ENCODE measurements around the gene PTPRN2. TPM values are rescaled to one million over a fixed set of nuclear protein-coding genes. Genes with fewer than 3 reads are reported as not detected.

Gene PTPRN2
- total RNA-seq, 1 experiment from 2014 or later, result 2.1 TPM

- no peaks in the 10 kb centered on the region for H4K20me1 ChIP-seq (ENCODE audit: insufficient read depth)
- no peak overlapping the region for H3K27ac ChIP-seq (ENCODE audit: low read depth, low read length)
- no peaks in the 10 kb centered on the region for H3K9me2 ChIP-seq (ENCODE audit: insufficient read depth)
- H3K4me3 ChIP-seq (replicated peaks in 1 of 2; ENCODE audit: low read depth in 1 of 2, low read length in 2 of 2), result no peak overlapping the region
- H3K79me2 ChIP-seq (ENCODE audit: insufficient read depth, low read length), result no peaks in the 10 kb centered on the region
- TF ChIP-seq RAD21 (IDR thresholded peaks at IDR 0.05; ENCODE audit: low read depth) (no peak), REST (IDR thresholded peaks at IDR 0.05; ENCODE audit: low read depth) (no peak), SP1 (IDR thresholded peaks at IDR 0.05; ENCODE audit: low read depth) (no peak), EZH2 (IDR thresholded peaks at IDR 0.05) (no peak), ATF3 (IDR thresholded peaks at IDR 0.05) (no peak), POLR2A (IDR thresholded peaks at IDR 0.05; ENCODE audit: borderline replicate concordance, extremely low read depth, insufficient read depth, insufficient read length) (no peak), ELF1 (IDR thresholded peaks at IDR 0.05; ENCODE audit: borderline replicate concordance, low read depth) (no peak)
- H3K4me1 ChIP-seq (ENCODE audit: control insufficient read depth in 1 of 2, insufficient read depth in 2 of 2, low read length in 2 of 2), result no peaks in the 10 kb centered on the region
- no peak overlapping the region for H3K4me2 ChIP-seq (ENCODE audit: low read length)
- intact Hi-C loops (cut with micrococcal nuclease), result no loop called here
- H3K9me3 ChIP-seq (ENCODE audit: control insufficient read depth in 1 of 2, insufficient read depth in 1 of 2, low read depth in 1 of 2, low read length in 2 of 2), result no peaks in the 10 kb centered on the region
- no peaks in the 10 kb centered on the region for H3K27me3 ChIP-seq (ENCODE audit: insufficient read depth, low read length)
- ChIA-PET CTCF (no interaction called here), RAD21 (ENCODE audit: low non-redundant PET in 1 of 2, low total read pairs in 2 of 2, uncharacterized antibody in 2 of 2, unreplicated experiment in 2 of 2) (no interaction called here), POLR2A (no interaction called here)
- no TSS peak for BruUV-seq (replicated peaks)
- DNase-seq (ENCODE audit: low read depth, low spot score), result no peak
- no peak for ATAC-seq
- H3K9ac ChIP-seq (ENCODE audit: low read length), result no peak overlapping the region
- H3K36me3 ChIP-seq (ENCODE audit: control insufficient read depth in 1 of 2, insufficient read depth in 2 of 2, low read length in 2 of 2), result no peaks in the 10 kb centered on the region
- no peak overlapping the region for H2AFZ ChIP-seq (ENCODE audit: low read depth, low read length, poor library complexity, severe bottlenecking)
These were observed 1040.5 kb downstream of the PTPRN2 start for GRCh38 chr7:157547102-157547501.

GRCh38 chr7:157545681-157546060, 1042.0 kb downstream of the PTPRN2 start:
- Histone ChIP-seq H3K27ac (ENCODE audit: low read depth, low read length) (no peak overlapping the region), H2AFZ (ENCODE audit: low read depth, low read length, poor library complexity, severe bottlenecking) (no peak overlapping the region), H3K27me3 (ENCODE audit: insufficient read depth, low read length) (no peaks in the 10 kb centered on the region), H3K79me2 (ENCODE audit: insufficient read depth, low read length) (no peaks in the 10 kb centered on the region), H3K36me3 (ENCODE audit: control insufficient read depth in 1 of 2, insufficient read depth in 2 of 2, low read length in 2 of 2) (no peaks in the 10 kb centered on the region), H3K9me2 (ENCODE audit: insufficient read depth) (no peaks in the 10 kb centered on the region), H3K9ac (ENCODE audit: low read length) (no peak overlapping the region), H3K4me3 (replicated peaks in 1 of 2; ENCODE audit: low read depth in 1 of 2, low read length in 2 of 2) (no peak overlapping the region), H3K4me2 (ENCODE audit: low read length) (no peak overlapping the region), H3K4me1 (ENCODE audit: control insufficient read depth in 1 of 2, insufficient read depth in 2 of 2, low read length in 2 of 2) (no peaks in the 10 kb centered on the region), H3K9me3 (ENCODE audit: control insufficient read depth in 1 of 2, insufficient read depth in 1 of 2, low read depth in 1 of 2, low read length in 2 of 2) (no peaks in the 10 kb centered on the region), H4K20me1 (ENCODE audit: insufficient read depth) (no peaks in the 10 kb centered on the region)
- BruUV-seq (replicated peaks), result no TSS peak
- TF ChIP-seq CBX3 (IDR thresholded peaks at IDR 0.05; ENCODE audit: low read depth) (no peak), EZH2 (IDR thresholded peaks at IDR 0.05) (no peak), JUND (IDR thresholded peaks at IDR 0.05) (no peak)
- POLR2A ChIA-PET, result no interaction called here
- no peak for ATAC-seq
- RAD21 ChIA-PET (ENCODE audit: low non-redundant PET in 1 of 2, low total read pairs in 2 of 2, uncharacterized antibody in 2 of 2, unreplicated experiment in 2 of 2), result no interaction called here
- intact Hi-C loops (cut with micrococcal nuclease), result no loop called here
- CTCF ChIA-PET, result no interaction called here
- no peak for DNase-seq (ENCODE audit: low read depth, low spot score)
